ENCODE measurements around the gene DNAJB6.
A peak's percentile ranks its signal among the peaks of the same experiment; 100 is the strongest.
"Not testable (repeated sequence)": the region's sequence is repeated elsewhere in the genome, so short reads cannot be mapped to it uniquely, and the experiment has no call there.

The DNAJB6 gene

DNA sequence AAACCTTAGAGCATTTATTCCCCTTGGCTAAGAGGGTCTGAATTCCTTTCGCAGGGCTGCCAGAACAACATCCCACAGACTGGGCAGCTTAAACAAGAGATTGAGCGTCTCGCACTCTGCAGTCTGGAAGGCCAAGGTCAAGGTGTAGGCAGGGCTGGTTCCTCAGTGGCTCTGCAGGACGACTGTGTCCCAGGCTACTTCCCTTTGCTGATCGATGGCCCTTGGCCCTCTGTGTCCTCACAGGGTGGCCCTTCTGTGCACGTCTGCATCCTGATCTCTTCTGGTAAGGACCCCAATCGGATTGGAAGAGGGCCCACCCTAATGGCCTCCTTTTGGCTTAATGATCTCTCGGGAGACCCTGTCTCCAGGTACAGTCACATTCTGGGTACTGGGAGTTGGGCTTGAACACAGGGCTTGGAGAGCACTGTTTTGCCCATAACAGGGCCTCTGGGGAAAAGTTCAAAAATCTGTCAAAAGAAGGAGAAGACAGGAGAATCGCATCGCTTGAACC, 35.1 kb upstream of the DNAJB6 start:
- no peak overlapping the region for H3K27ac ChIP-seq (ENCODE audit: low read length)
- H3K9ac ChIP-seq (ENCODE audit: low read depth, low read length): no peak overlapping the region
- H3K9me3 ChIP-seq (ENCODE audit: insufficient read depth, low read depth, low read length): no peaks in the 10 kb centered on the region
- H3K4me3 ChIP-seq (ENCODE audit: low read length): no peak overlapping the region
- no peaks in the 10 kb centered on the region for H3K27me3 ChIP-seq (ENCODE audit: insufficient read depth, low read length)
- no peaks in the 10 kb centered on the region; the same call in 1 of the 2 replicates for H3K4me1 ChIP-seq (ENCODE audit: insufficient read depth, low read length)
- no peaks in the 10 kb centered on the region for H3K36me3 ChIP-seq (ENCODE audit: insufficient read depth, low read depth, low read length)

DNA sequence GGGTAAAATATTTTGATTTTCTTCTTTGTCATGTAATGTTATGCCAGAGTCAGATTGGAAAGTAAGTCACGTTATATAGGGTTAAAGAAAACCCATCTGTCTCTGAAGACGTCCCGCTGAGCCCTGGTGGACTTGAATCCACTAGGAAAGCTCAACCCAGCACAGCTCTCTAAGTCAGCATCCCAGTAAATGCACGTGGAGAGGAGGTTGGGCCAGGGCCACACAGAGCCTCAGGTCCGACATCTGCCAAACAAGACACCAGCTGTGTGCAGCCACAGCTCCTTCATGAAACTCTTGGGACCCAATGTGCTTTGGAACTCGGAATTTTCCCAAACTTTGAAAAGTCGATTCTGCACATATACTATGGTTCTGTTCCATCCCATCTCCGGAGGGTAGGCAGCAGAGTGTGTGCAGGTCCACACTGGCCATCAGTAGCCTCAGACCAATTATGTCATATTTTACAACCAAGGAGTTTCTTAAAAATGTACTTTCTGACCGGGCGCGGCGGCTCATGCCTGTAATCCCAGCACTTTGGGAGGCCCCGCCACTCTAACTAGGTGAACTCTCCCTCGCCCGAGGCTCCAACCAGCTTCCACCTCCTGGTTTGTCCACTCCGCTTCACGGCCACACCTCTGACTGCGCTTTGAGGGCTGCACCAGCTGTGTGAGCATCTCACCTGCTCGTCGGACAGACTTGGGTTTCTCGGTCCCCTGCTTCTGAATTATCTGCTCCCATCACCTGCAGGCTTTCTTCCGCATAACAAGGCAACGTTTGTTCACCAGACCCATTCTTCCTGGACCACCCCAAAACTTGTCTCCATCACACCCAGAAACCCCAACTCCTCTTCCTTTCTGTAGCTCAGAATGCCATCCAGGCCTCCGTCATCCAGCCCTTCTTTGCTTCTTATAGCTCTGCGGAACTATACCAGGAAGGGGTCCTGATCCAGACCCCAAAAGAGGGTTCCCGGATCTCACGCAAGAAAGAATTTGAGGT, 29.7 kb upstream of the DNAJB6 start:
- Histone ChIP-seq H3K4me1 (ENCODE audit: insufficient read depth, low read length) (peaks cover 27% of the 10 kb centered on the region), H3K27ac (ENCODE audit: low read length) (no peak overlapping the region), H3K4me3 (ENCODE audit: low read length) (no peak overlapping the region), H3K9ac (ENCODE audit: low read depth, low read length) (no peak overlapping the region), H3K36me3 (ENCODE audit: insufficient read depth, low read depth, low read length) (no peaks in the 10 kb centered on the region), H3K9me3 (ENCODE audit: insufficient read depth, low read depth, low read length) (no peaks in the 10 kb centered on the region), H3K27me3 (ENCODE audit: insufficient read depth, low read length) (no peaks in the 10 kb centered on the region)

DNA sequence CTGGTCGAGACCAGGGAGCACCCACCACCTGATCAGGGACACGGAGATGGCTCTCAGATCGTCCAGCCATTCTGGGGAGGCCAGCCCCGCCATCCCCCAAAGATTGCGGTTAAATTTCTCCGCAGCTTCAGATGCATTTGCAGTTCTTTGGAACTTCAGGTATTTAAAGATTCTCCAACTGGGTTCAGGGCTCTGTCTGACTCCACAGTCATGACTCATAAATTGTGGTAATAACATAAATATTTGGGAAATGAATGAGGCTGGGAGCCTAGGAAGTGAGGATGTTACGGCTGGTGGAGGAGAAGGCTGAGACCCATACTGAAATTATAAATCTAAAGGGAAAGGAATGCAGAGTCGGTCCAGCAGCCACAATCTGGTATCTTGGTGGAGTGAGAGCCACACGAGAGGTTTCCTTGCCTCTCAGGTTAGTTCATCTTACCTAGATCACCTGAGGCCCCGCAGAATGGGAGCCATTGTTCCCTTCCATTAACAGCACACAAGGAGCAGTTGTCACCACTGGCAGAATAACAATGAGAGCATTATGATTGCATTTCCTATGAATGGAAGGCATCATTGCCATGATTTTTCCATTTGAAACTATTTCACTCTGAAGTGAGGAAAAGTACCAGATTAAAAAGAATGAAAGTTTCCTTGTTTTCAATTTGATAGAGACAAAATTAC, 26.7 kb upstream of the DNAJB6 start:
- Histone ChIP-seq H3K27ac (ENCODE audit: low read length) (peak overlapping the region; percentile 99), H3K9ac (ENCODE audit: low read depth, low read length) (peak overlapping the region; percentile 73), H3K4me3 (ENCODE audit: low read length) (peak overlapping the region; percentile 42), H3K4me1 (ENCODE audit: insufficient read depth, low read length) (peaks cover 27% of the 10 kb centered on the region), H3K36me3 (ENCODE audit: insufficient read depth, low read depth, low read length) (no peaks in the 10 kb centered on the region), H3K9me3 (ENCODE audit: insufficient read depth, low read depth, low read length) (no peaks in the 10 kb centered on the region), H3K27me3 (ENCODE audit: insufficient read depth, low read length) (no peaks in the 10 kb centered on the region)

DNA sequence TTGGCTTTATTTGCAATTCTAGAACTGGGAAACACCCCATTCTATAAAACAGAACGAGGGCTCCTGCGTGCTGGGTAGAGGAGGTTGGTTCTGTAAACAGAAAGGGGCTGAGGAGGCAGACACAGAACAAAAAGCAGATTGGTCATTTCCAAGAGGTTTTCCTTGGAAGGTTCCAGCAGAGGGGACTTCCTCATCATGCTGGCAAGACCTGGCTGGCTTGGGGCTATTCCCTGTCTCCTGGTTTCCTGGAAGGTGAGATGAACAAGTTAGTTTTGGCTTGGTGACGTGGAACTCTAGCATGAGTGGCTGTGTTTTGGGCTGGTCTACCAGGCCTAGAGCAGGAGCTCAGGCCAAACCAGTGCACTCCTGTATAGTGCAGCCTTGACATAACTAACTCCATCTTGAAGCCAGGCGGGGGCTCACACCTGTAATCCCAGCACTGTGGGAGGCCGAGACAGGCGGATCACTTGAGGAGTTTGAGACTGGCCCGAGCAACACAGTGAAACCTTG, 26.1 kb upstream of the DNAJB6 start:
- H3K9ac ChIP-seq (ENCODE audit: low read depth, low read length): peak overlapping the region; percentile 73
- no peaks in the 10 kb centered on the region for H3K27me3 ChIP-seq (ENCODE audit: insufficient read depth, low read length)
- H3K27ac ChIP-seq (ENCODE audit: low read length): peak overlapping the region; percentile 99
- peaks cover 27% of the 10 kb centered on the region for H3K4me1 ChIP-seq (ENCODE audit: insufficient read depth, low read length)
- H3K4me3 ChIP-seq (ENCODE audit: low read length): peak overlapping the region; percentile 17; the same call in 1 of the 2 replicates
- H3K36me3 ChIP-seq (ENCODE audit: insufficient read depth, low read depth, low read length): no peaks in the 10 kb centered on the region
- H3K9me3 ChIP-seq (ENCODE audit: insufficient read depth, low read depth, low read length): no peaks in the 10 kb centered on the region

DNA sequence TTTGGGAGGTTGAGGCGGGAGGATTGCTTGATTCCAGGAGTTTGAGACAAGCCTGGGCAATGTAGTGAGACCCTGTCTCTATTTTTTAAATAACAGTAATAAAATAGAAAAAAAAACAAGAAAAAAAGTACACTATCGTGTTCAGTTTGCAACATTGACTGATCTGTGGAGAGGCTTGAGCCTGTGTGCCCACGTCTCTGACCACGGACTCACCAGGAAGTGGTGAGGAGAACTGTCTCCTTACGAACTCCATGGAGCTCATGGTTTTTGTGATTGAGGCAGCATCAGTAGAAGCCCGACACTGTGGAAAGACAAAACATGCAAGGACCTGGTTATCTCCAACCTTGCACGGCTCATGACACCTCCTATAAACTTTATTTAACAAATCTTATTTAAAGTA, 23.9 kb upstream of the DNAJB6 start:
- Histone ChIP-seq H3K4me1 (ENCODE audit: insufficient read depth, low read length) (peaks cover 18% of the 10 kb centered on the region), H3K27ac (ENCODE audit: low read length) (no peak overlapping the region), H3K9ac (ENCODE audit: low read depth, low read length) (no peak overlapping the region), H3K36me3 (ENCODE audit: insufficient read depth, low read depth, low read length) (no peaks in the 10 kb centered on the region), H3K4me3 (ENCODE audit: low read length) (no peak overlapping the region), H3K9me3 (ENCODE audit: insufficient read depth, low read depth, low read length) (no peaks in the 10 kb centered on the region), H3K27me3 (ENCODE audit: insufficient read depth, low read length) (no peaks in the 10 kb centered on the region)

DNA sequence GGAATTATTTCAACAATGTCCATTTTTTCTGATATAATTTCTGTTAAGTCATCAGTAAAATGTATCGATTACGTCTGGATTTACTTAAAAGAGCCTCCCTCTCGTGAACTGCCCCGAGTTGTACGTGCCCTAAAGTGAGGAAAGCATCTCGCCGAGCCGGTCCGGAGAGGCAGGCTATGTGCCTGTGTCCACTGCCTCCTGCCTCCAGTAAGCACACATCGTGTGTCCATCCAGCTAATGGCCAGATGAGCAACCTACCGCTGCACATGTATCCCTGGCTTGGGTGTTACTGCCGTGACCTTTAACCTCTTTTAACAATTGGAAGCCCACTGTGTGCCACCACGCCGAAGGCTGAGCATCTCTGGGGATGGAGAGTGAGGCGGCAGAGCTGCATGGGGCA, 23.2 kb upstream of the DNAJB6 start:
- no peaks in the 10 kb centered on the region for H3K9me3 ChIP-seq (ENCODE audit: insufficient read depth, low read depth, low read length)
- no peak overlapping the region for H3K4me3 ChIP-seq (ENCODE audit: low read length)
- no peak overlapping the region for H3K9ac ChIP-seq (ENCODE audit: low read depth, low read length)
- no peaks in the 10 kb centered on the region for H3K27me3 ChIP-seq (ENCODE audit: insufficient read depth, low read length)
- no peak overlapping the region for H3K27ac ChIP-seq (ENCODE audit: low read length)
- H3K4me1 ChIP-seq (ENCODE audit: insufficient read depth, low read length): peaks cover 18% of the 10 kb centered on the region
- H3K36me3 ChIP-seq (ENCODE audit: insufficient read depth, low read depth, low read length): no peaks in the 10 kb centered on the region

DNA sequence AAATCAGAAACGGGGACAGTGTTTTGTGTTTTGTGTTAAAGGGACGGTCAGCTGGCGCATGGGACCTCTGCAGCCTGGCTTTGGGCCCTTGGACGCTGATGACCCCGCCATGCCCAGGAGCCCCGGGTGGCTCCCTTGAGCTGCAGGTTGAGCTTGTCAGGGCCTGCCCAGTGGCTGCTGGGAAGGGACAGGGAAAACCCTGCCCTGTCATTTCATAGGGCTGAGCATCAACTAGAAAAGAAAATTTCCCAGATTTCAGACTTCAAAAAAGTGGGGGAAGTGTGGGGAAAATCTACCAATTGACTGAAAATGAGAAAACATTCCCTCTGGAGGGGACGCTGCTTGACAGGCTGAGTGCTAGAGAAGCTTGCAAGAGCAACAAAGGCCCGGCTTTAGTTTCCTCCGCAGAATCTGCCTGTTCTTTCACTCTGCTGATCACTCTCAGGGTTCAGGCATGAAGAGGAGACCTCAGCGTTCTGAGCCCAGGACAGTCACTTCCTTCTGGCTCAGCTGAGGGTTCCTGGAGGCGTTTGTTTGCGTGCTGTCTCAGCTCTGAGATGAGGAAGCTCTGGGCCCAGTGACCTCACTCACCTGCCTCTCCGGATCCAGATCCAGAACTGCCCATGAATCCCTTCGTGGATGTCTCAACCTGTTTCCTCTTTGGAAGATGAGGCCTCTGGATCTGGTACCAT, 18.6 kb upstream of the DNAJB6 start:
- H3K4me1 ChIP-seq (ENCODE audit: insufficient read depth, low read length): no peaks in the 10 kb centered on the region
- no peaks in the 10 kb centered on the region for H3K9me3 ChIP-seq (ENCODE audit: insufficient read depth, low read depth, low read length)
- no peak overlapping the region for H3K4me3 ChIP-seq (ENCODE audit: low read length)
- no peaks in the 10 kb centered on the region for H3K36me3 ChIP-seq (ENCODE audit: insufficient read depth, low read depth, low read length)
- no peak overlapping the region for H3K27ac ChIP-seq (ENCODE audit: low read length)
- no peaks in the 10 kb centered on the region for H3K27me3 ChIP-seq (ENCODE audit: insufficient read depth, low read length)
- H3K9ac ChIP-seq (ENCODE audit: low read depth, low read length): no peak overlapping the region

DNA sequence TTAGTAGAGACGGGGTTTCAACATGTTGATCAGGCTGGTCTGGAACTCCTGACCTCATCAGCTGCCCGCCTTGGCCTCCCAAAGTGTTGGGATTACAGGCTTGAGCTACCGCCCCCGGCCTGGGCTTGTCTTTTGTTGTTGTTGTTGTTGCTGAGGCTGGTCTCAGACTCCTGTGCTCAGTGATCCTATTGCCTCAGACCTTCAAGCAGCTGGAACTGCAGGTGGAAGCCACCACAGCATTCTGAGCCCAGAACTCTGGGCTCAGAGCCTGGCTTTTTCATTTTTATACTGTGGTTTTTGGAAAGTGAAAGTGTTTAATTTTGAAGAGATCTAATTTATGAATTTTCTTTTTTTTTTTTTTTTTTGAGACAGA, 16.2 kb upstream of the DNAJB6 start:
- Histone ChIP-seq H3K27ac (ENCODE audit: low read length) (no peak overlapping the region), H3K36me3 (ENCODE audit: insufficient read depth, low read depth, low read length) (no peaks in the 10 kb centered on the region), H3K9ac (ENCODE audit: low read depth, low read length) (no peak overlapping the region; the same call in 1 of the 2 replicates), H3K9me3 (ENCODE audit: insufficient read depth, low read depth, low read length) (no peaks in the 10 kb centered on the region), H3K4me1 (ENCODE audit: insufficient read depth, low read length) (no peaks in the 10 kb centered on the region), H3K27me3 (ENCODE audit: insufficient read depth, low read length) (no peaks in the 10 kb centered on the region), H3K4me3 (ENCODE audit: low read length) (no peak overlapping the region)

DNA sequence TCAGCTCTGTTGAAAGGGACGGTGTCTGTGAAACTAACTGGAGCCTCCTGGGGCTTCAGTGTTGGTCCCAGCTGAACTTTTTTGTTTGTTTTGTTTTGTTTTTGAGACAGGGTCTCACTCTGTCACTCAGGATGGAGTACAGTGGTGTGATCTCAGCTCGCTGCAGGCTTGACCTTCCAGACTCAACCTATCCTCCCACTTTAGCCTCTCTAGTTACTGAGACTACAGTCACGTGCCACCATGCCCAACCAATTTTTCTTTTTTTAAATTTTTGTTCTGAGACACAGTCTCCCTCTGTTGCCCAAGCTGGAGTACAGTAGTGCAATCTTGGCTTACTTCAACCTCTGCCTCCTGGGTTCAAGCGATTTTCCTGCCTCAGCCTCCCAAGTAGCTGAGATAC, 13.4 kb upstream of the DNAJB6 start:
- Histone ChIP-seq H3K27me3 (ENCODE audit: insufficient read depth, low read length) (no peaks in the 10 kb centered on the region), H3K4me1 (ENCODE audit: insufficient read depth, low read length) (no peaks in the 10 kb centered on the region), H3K9ac (ENCODE audit: low read depth, low read length) (no peak overlapping the region), H3K27ac (ENCODE audit: low read length) (no peak overlapping the region), H3K4me3 (ENCODE audit: low read length) (no peak overlapping the region), H3K9me3 (ENCODE audit: insufficient read depth, low read depth, low read length) (no peaks in the 10 kb centered on the region), H3K36me3 (ENCODE audit: insufficient read depth, low read depth, low read length) (no peaks in the 10 kb centered on the region)

DNA sequence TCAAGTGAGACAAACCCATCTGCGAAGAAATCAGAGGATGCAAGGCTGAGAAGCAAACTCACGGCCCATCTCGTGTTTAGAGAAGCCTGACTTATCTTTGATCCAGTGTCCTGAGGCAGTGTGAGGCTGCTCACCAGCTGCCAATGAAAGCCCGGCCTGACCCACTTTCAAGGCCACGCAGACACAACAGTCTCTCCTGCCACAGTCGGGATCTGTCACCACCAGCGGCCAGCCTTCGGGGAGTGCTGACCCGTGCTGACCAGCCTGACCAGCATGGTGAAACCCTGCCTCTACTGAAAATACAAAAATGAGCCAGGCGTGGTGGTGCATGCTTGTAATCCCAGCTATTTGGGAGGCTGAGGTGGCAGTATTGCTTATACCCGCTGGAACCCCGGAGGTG, 7.4 kb upstream of the DNAJB6 start:
- Histone ChIP-seq H3K36me3 (ENCODE audit: insufficient read depth, low read depth, low read length) (no peaks in the 10 kb centered on the region), H3K4me3 (ENCODE audit: low read length) (no peak overlapping the region), H3K4me1 (ENCODE audit: insufficient read depth, low read length) (no peaks in the 10 kb centered on the region), H3K9ac (ENCODE audit: low read depth, low read length) (no peak overlapping the region), H3K9me3 (ENCODE audit: insufficient read depth, low read depth, low read length) (no peaks in the 10 kb centered on the region), H3K27me3 (ENCODE audit: insufficient read depth, low read length) (no peaks in the 10 kb centered on the region), H3K27ac (ENCODE audit: low read length) (no peak overlapping the region)

DNA sequence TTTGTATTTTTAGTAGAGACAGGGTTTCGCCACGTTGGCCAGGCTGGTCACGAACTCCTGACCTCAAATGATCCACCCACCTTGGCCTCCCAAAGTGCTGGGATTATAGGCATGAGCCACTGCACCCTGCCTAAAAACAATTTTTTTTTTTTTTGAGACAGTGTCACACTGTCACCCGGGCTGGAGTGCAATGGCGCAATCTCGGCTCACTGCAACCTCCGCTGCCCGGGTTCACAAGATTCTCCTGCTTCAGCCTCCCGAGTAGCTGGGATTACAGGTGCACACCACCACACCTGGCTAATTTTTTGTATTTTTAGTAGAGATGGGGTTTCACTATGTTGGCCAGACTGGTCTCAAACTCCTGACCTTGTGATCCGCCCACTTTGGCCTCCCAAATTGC, 6.2 kb upstream of the DNAJB6 start:
- not testable (repeated sequence) for H3K4me1 ChIP-seq (ENCODE audit: insufficient read depth, low read length); H3K27me3 ChIP-seq (ENCODE audit: insufficient read depth, low read length); H3K4me3 ChIP-seq (ENCODE audit: low read length); H3K9me3 ChIP-seq (ENCODE audit: insufficient read depth, low read depth, low read length); H3K9ac ChIP-seq (ENCODE audit: low read depth, low read length); H3K27ac ChIP-seq (ENCODE audit: low read length); H3K36me3 ChIP-seq (ENCODE audit: insufficient read depth, low read depth, low read length)

All from iPS-20b (cell line).